ENCODE measurements around the gene STARD8.
"Not testable (repeated sequence)": the region's sequence is repeated elsewhere in the genome, so short reads cannot be mapped to it uniquely, and the experiment has no call there.

Gene STARD8

GRCh38 chrX:68717663-68718442 is 70.4 kb downstream of the STARD8 start:
- in situ Hi-C loops (cut with HindIII; ENCODE audit: low sequenced_read_pairs), result no loop called here

GRCh38 chrX:68718443-68718820 is 71.0 kb downstream of the STARD8 start:
- in situ Hi-C loops (cut with HindIII; ENCODE audit: low sequenced_read_pairs), result no loop called here

DNA sequence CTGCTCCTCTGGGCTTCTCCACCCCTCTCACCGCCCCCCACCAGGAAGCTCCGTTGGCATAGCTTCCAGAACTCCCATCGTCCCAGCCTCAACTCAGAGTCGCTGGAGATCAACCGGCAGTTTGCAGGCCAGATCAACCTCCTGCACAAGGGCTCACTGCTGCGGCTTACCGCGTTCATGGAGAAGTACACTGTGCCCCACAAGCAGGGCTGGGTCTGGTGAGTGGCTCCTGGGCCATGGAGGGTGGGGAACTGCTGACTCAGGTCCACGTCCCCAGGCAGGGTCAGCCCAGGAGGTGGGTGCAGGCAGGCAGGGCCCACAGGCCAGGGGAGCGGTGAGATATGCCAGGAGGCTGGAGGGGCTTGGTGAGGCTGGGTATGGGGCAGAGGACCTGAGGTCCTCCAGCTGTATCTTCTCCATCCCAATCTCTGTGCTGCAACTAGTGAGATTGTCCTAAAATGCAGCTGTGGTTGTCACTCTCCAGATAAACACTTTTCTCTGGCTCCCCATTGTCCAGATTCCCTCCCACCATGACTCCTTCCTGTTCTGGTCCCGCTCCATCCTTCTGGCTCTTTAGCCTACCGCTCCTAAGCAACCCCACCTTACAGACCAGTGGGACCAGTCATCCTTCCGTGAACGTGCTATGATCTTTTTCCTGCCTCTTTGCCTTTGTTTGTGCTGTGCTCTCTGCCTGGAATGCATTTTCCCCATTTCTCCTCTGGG is 71.9 kb downstream of the STARD8 start:
- in situ Hi-C loops (cut with HindIII; ENCODE audit: low sequenced_read_pairs), result no loop called here

DNA sequence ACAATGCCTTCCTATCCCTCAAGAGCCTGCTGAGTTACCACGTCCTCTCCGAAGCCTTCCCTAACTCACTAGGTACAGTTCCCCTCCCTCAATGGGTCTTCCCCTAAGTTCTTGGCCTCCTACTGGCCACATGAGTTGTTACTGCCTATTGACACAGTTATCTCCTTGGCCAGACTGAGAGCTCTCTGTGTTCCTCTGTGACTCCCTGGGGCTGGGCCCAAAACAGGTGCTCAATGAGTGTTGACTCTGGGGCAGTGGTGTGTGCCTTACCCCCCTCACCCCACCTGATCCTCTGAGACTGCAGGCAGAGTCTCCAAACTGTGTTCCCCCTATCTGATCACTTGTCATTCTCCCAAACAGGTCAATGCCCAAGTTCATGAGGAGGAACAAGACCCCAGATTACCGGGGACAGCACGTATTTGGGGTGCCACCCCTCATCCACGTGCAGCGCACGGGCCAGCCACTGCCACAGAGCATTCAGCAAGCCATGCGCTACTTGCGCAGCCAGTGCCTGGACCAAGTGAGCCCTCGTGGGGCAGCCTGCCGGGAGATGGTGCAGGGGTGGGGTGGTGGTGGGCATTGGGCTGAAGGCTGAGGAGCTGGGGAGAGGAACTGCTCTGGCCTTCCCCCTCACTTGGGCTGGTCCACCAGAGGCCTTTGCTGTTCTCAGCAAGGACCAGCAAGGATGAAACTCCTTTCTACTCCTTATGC is 72.6 kb downstream of the STARD8 start:
- in situ Hi-C loops (cut with HindIII; ENCODE audit: low sequenced_read_pairs), result no loop called here

GRCh38 chrX:68720851-68721250 is 73.4 kb downstream of the STARD8 start:
- in situ Hi-C loops (cut with HindIII; ENCODE audit: low sequenced_read_pairs), result no loop called here

- in situ Hi-C loops (cut with HindIII; ENCODE audit: low sequenced_read_pairs), result no loop called here
Observed at GRCh38 chrX:68721546-68721945, 74.1 kb downstream of the STARD8 start.

- in situ Hi-C loops (cut with HindIII; ENCODE audit: low sequenced_read_pairs), result no loop called here
Observed at GRCh38 chrX:68721991-68722860, 74.8 kb downstream of the STARD8 start.

DNA sequence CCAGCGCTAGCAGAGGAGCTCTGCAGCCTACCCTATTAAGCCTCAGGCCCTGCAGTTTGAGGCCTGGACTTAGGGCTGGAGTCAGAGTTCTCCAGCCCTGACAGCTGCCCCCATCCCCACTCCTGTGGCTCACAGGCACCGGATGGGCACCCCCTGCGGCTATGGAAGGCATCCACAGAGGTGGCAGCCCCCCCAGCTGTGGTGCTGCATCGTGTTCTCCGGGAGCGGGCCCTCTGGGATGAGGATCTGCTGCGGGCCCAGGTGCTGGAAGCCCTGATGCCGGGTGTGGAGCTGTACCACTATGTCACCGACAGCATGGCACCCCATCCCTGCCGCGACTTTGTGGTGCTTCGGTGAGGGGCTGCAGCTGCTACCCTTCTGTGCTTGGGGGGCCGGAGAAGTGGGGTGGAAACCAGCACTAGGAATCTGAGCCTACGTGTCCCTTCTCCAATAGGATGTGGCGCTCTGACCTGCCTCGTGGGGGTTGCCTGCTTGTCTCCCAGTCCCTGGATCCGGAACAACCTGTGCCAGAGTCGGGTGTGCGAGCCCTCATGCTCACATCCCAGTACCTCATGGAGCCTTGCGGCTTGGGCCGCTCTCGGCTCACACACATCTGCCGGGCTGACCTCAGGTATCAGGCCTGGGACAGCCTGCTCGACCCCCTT is 76.2 kb downstream of the STARD8 start:
- in situ Hi-C loops (cut with HindIII; ENCODE audit: low sequenced_read_pairs), result no loop called here

DNA sequence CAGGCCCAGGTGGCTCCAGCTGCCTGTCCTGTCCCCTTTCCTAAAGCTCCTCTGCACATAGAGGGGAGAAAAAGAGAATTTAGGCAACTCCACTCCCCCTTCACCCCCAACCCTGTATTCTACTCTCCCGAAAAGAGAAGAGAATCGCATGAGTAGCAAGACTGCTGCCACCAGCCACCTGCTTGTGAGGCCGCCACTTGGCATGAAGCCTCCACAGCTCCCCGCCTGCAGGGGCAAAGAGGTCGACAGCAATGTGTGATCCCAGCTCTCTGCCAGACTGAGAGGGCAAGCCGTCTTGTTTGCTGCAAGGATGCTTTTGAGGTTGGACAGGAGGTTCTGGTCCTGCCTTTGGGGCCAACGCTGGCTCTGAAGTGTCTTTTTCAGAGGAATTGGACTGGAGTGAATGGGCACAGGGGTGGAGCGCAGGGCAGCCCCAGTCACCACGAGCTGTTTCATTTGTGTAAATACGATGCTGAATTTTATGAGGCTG is 77.1 kb downstream of the STARD8 start:
- in situ Hi-C loops (cut with HindIII; ENCODE audit: low sequenced_read_pairs), result no loop called here

DNA sequence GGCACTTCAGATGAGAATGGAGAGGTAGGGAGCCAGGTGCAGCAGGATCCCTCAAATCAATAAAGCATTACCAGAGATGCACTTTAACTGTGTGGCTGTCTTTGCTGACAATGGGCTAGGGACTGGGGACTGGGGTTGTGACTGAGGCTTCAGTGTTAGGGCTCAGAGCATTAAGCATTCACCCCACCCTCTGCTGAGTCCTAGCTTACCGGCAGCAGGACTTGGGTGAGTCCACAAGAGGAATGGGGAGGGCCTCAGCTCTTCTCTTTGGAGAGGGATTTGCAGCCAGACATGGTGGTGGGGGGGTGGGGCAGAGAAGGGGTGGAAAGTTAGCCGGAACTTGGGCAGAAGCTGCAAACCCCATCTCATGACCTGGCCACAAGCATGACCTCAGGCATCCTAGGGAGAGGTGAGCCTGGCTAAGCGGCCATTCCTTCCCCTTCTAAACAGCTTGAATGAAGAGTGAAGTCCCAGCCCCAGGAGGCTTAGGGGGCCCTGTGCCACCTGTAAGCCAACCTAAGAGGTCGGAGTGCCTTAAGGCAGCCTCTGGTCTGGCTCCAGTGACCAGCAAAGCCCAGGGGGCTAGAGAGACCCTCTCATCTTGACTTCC is 78.4 kb downstream of the STARD8 start:
- in situ Hi-C loops (cut with HindIII; ENCODE audit: low sequenced_read_pairs), result no loop called here

DNA sequence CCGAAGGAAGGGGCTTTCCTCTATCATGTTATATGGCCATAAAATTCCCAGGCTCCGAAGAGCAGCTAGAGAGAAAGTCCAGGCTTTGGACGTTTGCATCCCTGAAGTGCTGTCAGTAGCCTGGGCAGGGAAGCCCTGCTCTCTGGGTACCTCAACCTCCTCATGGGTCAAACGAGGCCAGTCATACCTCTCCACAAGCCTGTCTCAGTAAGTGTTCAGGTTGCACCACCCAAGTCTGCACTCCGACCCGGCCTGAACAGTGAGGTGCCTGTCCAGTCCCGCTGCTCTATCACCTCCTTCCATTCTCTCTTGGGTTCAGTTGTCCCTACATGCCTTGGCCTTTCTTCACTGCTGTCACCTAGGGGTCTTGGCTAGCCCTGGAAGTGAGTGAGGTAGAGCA is 78.9 kb downstream of the STARD8 start:
- in situ Hi-C loops (cut with HindIII; ENCODE audit: low sequenced_read_pairs), result no loop called here

DNA sequence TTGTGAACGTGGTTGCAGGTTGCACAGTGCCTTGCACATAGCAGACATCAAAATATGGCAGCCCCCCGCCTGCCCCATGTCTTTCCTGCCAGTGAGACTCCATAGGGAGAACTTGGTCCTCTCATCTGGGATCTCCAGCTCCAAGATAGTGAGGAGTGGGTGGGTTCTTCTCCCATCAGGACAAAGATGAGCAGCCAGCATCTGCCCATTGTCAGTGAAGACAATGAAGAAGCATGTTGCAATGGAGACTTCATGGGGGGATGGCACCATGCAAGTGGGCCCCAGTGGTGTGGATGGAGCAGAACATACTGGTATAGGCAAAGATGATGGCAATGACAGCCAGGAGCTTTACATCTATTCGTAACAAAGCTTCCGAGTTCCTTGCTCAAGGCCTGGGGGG is 80.2 kb downstream of the STARD8 start:
- in situ Hi-C loops (cut with HindIII; ENCODE audit: low sequenced_read_pairs), result no loop called here

DNA sequence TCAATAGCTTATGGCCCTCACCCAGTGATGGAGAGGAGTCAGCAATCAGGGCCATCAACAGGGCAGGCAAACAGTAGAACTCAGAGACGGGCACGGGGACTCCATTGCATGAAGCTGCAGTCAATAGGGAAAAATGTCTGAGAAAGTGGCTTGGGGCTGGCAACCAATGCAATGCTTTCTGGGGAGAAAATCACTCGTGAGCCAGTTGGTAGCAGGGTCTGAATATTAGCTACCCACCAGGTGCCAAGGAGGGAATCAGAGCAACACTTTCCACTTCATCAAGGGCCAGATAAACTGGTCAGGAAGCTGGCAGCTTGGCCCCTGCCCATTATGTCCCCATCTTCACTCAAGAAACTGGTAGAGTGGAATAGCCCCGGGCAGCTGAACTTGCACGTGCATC is 80.7 kb downstream of the STARD8 start:
- in situ Hi-C loops (cut with HindIII; ENCODE audit: low sequenced_read_pairs), result no loop called here

- in situ Hi-C loops (cut with HindIII; ENCODE audit: low sequenced_read_pairs), result no loop called here
Observed at GRCh38 chrX:68731254-68731653, 83.8 kb downstream of the STARD8 start.

DNA sequence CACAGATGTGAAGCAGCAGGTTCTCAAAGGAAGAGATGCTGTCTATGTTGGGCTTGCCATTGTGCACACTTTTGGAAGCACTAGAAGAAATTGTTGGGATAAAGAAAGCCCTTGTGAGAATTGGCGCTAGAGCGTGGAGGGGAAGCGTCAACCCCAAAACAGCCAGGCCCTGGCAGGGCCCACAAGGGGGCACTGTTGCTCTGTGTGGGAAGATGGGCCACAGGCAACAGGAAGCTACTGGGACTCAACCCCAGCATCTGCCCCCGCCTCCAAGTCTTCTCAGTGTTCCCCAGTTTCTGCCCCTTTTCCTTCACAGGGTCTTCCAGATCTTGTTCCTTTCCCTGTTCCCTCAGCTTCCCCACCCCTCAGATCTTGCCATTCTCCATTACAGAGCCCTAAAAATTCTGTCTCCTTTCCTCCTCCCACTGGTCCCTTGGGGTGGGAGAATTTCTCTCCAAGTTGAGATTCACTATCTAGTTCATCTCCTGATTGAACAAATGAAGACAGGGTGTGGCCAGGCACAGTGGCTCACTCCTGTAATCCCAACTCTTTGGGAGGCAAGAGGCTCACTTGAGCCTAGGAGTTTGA is 85.5 kb downstream of the STARD8 start:
- in situ Hi-C loops (cut with HindIII; ENCODE audit: low sequenced_read_pairs), result no loop called here

GRCh38 chrX:68735266-68735665 is 87.8 kb downstream of the STARD8 start:
- in situ Hi-C loops (cut with HindIII; ENCODE audit: low sequenced_read_pairs), result no loop called here

DNA sequence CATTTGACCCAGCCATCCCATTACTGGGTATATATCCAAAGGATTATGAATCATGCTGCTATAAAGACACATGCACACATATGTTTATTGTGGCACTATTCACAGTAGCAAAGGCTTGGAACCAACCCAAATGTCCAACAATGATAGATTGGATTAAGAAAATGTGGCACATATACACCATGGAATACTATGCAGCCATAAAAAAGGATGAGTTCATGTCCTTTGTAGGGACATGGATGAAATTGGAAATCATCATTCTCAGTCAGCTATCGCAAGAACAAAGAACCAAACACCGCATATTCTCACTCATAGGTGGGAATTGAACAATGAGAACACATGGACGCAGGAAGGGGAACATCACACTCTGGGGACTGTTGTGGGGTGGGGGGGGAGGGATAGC is 94.4 kb downstream of the STARD8 start:
- in situ Hi-C loops (cut with HindIII; ENCODE audit: low sequenced_read_pairs), result not testable (repeated sequence)

DNA sequence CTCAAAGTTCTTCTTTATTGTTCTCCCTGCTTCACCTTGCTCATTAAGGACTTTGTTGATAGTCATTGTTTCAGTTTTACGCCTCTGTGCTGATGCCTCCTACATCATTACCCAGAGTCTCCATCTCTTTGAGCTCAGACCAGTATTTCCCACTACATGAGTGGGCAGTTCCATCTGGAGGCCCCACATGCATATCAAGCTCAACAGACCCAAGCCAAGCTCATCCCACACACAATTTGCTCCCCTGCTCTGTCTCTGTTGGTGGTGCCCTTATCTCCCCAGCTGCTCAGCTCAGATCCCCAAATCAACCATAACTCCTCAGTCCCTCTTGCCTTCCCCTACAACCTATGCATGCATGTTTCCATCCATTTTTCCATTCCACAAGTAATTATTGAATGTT is 96.3 kb downstream of the STARD8 start:
- in situ Hi-C loops (cut with HindIII; ENCODE audit: low sequenced_read_pairs), result no loop called here

- in situ Hi-C loops (cut with HindIII; ENCODE audit: low sequenced_read_pairs), result no loop called here
Observed at GRCh38 chrX:68746988-68747387, 99.5 kb downstream of the STARD8 start.

Measured in DLD1 (cell line).